Coronary artery (tissue), 2 donors: Measurements from ENCODE around the gene ZNF14.

ENCODE experiments used
- DNase-seq: peaks from one replicate; pipeline ENCODE4 v3.0.0-alpha.2; 2017; ENCODE audit warnings: low spot score
- H3K27ac ChIP-seq, 2 donors: fragments of 200-600 bp; sonication (generic); one replicate each; pipeline ENCODE4 v1.5.1; 2016 to 2019
- H3K4me3 ChIP-seq: fragments of 200-600 bp; sonication (generic); 2 replicates; pipeline ENCODE4 v1.5.1; 2016; ENCODE audit warnings: mild to moderate bottlenecking, moderate library complexity
- CTCF ChIP-seq: fragments of 200-600 bp; sonication (generic); IDR thresholded peaks from one replicate; pipeline ENCODE4 v1.5.1; 2019; ENCODE audit warnings: antibody characterized with exemption

Gene ZNF14

DNA sequence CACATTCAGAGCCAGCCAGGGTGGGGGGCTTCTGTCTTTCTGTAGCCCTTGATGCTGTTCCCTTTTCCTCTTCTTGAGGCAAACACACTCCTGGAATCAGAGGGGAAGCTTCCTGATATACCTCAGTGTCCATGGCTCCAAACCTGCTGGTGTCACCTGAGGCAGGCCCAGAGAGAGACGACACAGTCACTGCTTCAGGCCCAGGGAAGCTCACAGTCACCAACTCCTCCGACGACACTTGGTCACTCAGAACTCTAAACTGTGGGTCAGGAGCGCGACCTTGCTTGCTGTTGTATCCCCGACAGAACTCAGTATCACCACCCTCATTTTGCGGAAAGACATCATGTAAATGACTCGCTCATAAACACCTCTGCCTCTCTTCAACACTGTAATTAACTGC, 70.6 kb downstream of the ZNF14 start:
- peak; percentile 54 for DNase-seq
- H3K27ac ChIP-seq: no peak overlapping the region
- no peak for TF ChIP-seq CTCF
- peak overlapping the region; percentile 98 for H3K4me3 ChIP-seq

- Histone ChIP-seq H3K4me3 (peak overlapping the region; percentile 98), H3K27ac (no peak overlapping the region)
- TF ChIP-seq CTCF: no peak
- no peak for DNase-seq
These were observed 71.1 kb downstream of the ZNF14 start for GRCh38 chr19:19661675-19662251.

DNA sequence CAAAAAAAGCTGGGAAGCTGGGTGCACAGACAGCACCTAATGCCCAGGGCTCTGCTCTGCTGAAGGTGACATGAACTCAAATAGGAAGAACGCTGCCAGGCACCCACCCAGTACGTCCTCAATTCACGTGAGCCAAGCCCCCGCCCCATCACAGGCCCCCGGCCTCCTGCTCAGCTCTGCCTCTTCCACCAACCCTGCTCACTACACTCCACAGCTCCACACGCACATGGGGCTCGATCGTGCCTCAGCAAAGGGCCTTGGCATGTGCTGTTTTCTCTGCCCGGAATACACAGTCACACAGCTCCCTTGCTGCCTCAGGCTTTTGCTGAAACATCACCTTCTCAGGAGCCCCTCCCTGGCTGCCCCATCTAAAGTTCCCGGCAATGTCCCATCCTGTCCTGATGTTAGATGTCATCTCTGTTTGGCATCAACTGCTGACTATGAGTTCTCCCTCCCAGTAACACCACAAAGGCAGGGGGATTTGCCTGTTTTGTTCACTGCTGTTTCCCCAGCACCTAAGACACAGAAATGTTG, 71.7 kb downstream of the ZNF14 start:
- DNase-seq: no peak
- Histone ChIP-seq H3K27ac (no peak overlapping the region), H3K4me3 (no peak overlapping the region)
- TF ChIP-seq CTCF: no peak
